Fibroblast of lung (primary cell): ENCODE results near the gene SLC25A31. TPM values are rescaled to one million over a fixed set of nuclear protein-coding genes. Genes with fewer than 3 reads are reported as not detected.

Experiments
- DNase-seq, 2 donors: peaks; one replicate each; pipeline versions ENCODE4 v3.0.0 to v3.0.0-alpha.2; 2010; ENCODE audit warnings: low read depth in 2 of 2
- H2AFZ ChIP-seq: 2 replicates; pipeline ENCODE4 v1.5.1; 2012; ENCODE audit warnings: low read length, control low read depth, inconsistent platforms
- H3K27ac ChIP-seq: 2 replicates; pipeline ENCODE4 v1.5.1; 2011; ENCODE audit warnings: low read length, control low read depth; ENCODE audit not compliant: insufficient read depth
- H3K27me3 ChIP-seq: 2 replicates; pipeline ENCODE4 v1.5.1; 2011; ENCODE audit warnings: mild to moderate bottlenecking, low read length; ENCODE audit not compliant: control insufficient read depth, insufficient read depth
- H3K36me3 ChIP-seq: 2 replicates; pipeline ENCODE4 v1.5.1; 2011; ENCODE audit warnings: low read length; ENCODE audit not compliant: control insufficient read depth, insufficient read depth
- H3K4me1 ChIP-seq: 2 replicates; pipeline ENCODE4 v1.5.1; 2011; ENCODE audit warnings: low read length; ENCODE audit not compliant: control insufficient read depth, insufficient read depth; ENCODE audit errors: extremely low read depth
- H3K4me2 ChIP-seq: 2 replicates; pipeline ENCODE4 v1.5.1; 2011; ENCODE audit warnings: low read length, control low read depth; ENCODE audit not compliant: insufficient read depth; ENCODE audit errors: extremely low read depth
- H3K4me3 ChIP-seq, 4 experiments: fragments of 200-600 bp in 1 of 4; sonication (generic) in 1 of 4; replicated peaks in 1 of 4; 2 replicates each; pipeline ENCODE4 v1.5.1; 2011 to 2016; ENCODE audit warnings: low read length in 4 of 4, low read depth in 3 of 4, mild to moderate bottlenecking in 3 of 4, control low read depth in 2 of 4, inconsistent platforms in 1 of 4, mixed read lengths in 1 of 4; ENCODE audit not compliant: insufficient read depth in 1 of 4; ENCODE audit errors: control extremely low read depth in 1 of 4
- H3K79me2 ChIP-seq: 2 replicates; pipeline ENCODE4 v1.5.1; 2012; ENCODE audit warnings: mild to moderate bottlenecking, low read length, inconsistent platforms; ENCODE audit not compliant: control insufficient read depth, insufficient read depth
- H3K9ac ChIP-seq: 2 replicates; pipeline ENCODE4 v1.5.1; 2011; ENCODE audit warnings: mild to moderate bottlenecking, low read length, control low read depth; ENCODE audit not compliant: insufficient read depth
- H3K9me3 ChIP-seq: 2 replicates; pipeline ENCODE4 v1.5.1; 2012; ENCODE audit warnings: low read depth, low read length; ENCODE audit not compliant: control insufficient read depth, insufficient read depth
- H4K20me1 ChIP-seq: 2 replicates; pipeline ENCODE4 v1.5.1; 2011; ENCODE audit warnings: low read length; ENCODE audit not compliant: control insufficient read depth, insufficient read depth; ENCODE audit errors: extremely low read depth
- EZH2 ChIP-seq: IDR thresholded peaks from 2 replicates; pipeline ENCODE4 v1.5.1; 2012; ENCODE audit warnings: low read length, control low read depth, mild to moderate bottlenecking; ENCODE audit errors: missing control alignments
- polyA plus RNA-seq, 2 donors: library from polyadenylated mRNA; depleted of rRNA in 1 of 2; stranded (reverse) in 1 of 2; unstranded in 1 of 2; fragments of >200 nt; gene quantifications; 2 replicates each; pipeline ENCODE4 v1.2.1, GENCODE V29; 2011 to 2012; ENCODE audit warnings: missing spikeins in 1 of 2
- total RNA-seq: library from RNA; depleted of rRNA; stranded (reverse); fragments of >200 nt; gene quantifications from 2 replicates; pipeline ENCODE4 v1.2.1, GENCODE V29; 2014
- TF ChIP-seq, protein P1 (sequence below), 2 donors: IDR thresholded peaks in 1 of 2; conservative IDR thresholded peaks in 1 of 2; 1 replicate in 1 of 2; 2 replicates in 1 of 2; pipeline ENCODE4 v1.5.1; 2011 to 2012; ENCODE audit warnings: low read length in 2 of 2, control low read depth in 1 of 2, inconsistent platforms in 1 of 2, low read depth in 1 of 2, mild to moderate bottlenecking in 1 of 2

SLC25A31 gene
- total and polyA plus RNA-seq, 2 donors (not counting 1 experiment from before 2014, with no cell fraction given), result not detected

DNA sequence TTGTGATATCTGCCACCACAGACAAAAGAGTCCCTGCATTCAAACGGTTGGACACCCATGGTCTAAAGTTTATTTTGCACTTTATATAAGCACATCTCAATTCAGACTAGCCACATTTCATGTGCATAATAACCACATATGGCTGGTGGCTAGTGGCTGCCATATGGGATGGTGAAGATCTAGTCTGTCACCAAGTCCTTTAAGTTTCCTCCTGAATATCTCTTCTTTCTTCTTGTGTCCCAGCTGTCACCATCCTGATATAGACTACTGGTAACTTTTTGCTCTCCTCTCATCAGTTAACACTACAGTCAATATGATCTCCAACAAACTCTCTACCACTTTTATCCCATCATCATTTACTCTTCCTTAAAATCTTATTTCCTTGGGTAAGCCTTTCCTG lies 61.2 kb downstream of the SLC25A31 start:
- Histone ChIP-seq H3K4me3 (no peak overlapping the region), H3K27ac (no peak overlapping the region), H3K27me3 (no peaks in the 10 kb centered on the region), H2AFZ (no peak overlapping the region), H3K9ac (no peak overlapping the region), H4K20me1 (no peaks in the 10 kb centered on the region), H3K9me3 (no peaks in the 10 kb centered on the region), H3K4me1 (no peaks in the 10 kb centered on the region), H3K36me3 (no peaks in the 10 kb centered on the region), H3K79me2 (no peaks in the 10 kb centered on the region), H3K4me2 (no peak overlapping the region)
- TF ChIP-seq, protein P1, sequence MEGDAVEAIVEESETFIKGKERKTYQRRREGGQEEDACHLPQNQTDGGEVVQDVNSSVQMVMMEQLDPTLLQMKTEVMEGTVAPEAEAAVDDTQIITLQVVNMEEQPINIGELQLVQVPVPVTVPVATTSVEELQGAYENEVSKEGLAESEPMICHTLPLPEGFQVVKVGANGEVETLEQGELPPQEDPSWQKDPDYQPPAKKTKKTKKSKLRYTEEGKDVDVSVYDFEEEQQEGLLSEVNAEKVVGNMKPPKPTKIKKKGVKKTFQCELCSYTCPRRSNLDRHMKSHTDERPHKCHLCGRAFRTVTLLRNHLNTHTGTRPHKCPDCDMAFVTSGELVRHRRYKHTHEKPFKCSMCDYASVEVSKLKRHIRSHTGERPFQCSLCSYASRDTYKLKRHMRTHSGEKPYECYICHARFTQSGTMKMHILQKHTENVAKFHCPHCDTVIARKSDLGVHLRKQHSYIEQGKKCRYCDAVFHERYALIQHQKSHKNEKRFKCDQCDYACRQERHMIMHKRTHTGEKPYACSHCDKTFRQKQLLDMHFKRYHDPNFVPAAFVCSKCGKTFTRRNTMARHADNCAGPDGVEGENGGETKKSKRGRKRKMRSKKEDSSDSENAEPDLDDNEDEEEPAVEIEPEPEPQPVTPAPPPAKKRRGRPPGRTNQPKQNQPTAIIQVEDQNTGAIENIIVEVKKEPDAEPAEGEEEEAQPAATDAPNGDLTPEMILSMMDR (conservative IDR thresholded peaks at IDR 0.05 in 1 of 2, IDR thresholded peaks at IDR 0.05 in 1 of 2; ENCODE audit: low read depth in 1 of 2, low read length in 2 of 2), result no peak
- no peak for TF ChIP-seq EZH2
- no peak for DNase-seq

DNA sequence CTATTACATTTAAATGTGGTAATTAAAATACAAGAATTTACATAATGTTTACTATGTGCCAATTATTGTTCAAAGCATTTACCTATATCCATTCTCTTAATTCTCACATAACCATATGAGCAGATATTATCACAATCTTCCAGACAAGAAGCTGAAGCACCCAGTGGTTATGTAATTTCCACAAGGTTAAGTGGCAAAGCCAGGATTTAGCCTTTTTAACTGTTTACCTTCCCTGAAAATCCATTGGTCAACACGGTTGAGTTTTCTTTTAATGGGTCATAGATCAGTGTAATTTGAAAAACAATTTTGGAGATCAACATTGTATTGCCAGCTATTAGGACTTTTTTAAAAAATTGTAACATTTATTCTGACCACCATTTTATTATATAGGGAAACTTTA lies 63.3 kb downstream of the SLC25A31 start:
- no peaks in the 10 kb centered on the region for H3K79me2 ChIP-seq
- no peak overlapping the region for H3K27ac ChIP-seq
- H4K20me1 ChIP-seq, result no peaks in the 10 kb centered on the region
- no peak for TF ChIP-seq EZH2
- TF ChIP-seq, protein P1 (conservative IDR thresholded peaks at IDR 0.05 in 1 of 2, IDR thresholded peaks at IDR 0.05 in 1 of 2; ENCODE audit: low read depth in 1 of 2, low read length in 2 of 2), result no peak
- H3K4me1 ChIP-seq, result no peaks in the 10 kb centered on the region
- no peaks in the 10 kb centered on the region for H3K9me3 ChIP-seq
- no peak overlapping the region for H3K4me3 ChIP-seq
- no peak overlapping the region for H3K9ac ChIP-seq
- no peak overlapping the region for H2AFZ ChIP-seq
- H3K4me2 ChIP-seq, result no peak overlapping the region
- H3K27me3 ChIP-seq, result no peaks in the 10 kb centered on the region
- H3K36me3 ChIP-seq, result no peaks in the 10 kb centered on the region
- no peak for DNase-seq

DNA sequence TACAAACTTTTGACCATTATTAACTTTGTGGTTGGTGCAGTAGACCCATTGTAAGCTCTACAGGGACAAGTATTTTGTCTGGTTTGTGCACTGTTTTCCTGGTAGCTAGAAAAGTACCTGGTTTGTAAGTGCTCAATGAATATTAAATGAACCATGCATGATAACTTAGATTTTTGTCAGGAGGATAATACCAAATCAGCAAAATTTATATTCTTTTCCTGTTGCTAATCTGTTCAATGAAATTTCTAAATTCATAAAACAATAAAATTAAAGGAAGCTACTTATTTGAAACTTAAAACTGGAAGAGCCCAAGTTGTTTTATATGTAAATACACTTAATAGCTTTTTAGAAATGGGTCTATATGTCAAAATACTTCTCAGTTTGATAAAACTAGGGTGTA lies 69.5 kb downstream of the SLC25A31 start:
- Histone ChIP-seq H4K20me1 (no peaks in the 10 kb centered on the region), H3K4me3 (no peak overlapping the region), H3K9ac (no peak overlapping the region), H3K4me2 (no peak overlapping the region), H3K4me1 (no peaks in the 10 kb centered on the region), H3K9me3 (no peaks in the 10 kb centered on the region), H3K27ac (no peak overlapping the region), H2AFZ (no peak overlapping the region), H3K36me3 (no peaks in the 10 kb centered on the region), H3K27me3 (no peaks in the 10 kb centered on the region), H3K79me2 (no peaks in the 10 kb centered on the region)
- no peak for DNase-seq
- TF ChIP-seq, protein P1 (conservative IDR thresholded peaks at IDR 0.05 in 1 of 2, IDR thresholded peaks at IDR 0.05 in 1 of 2; ENCODE audit: low read depth in 1 of 2, low read length in 2 of 2), result no peak
- TF ChIP-seq EZH2, result no peak
